MCF 10A (cell line): ENCODE measurements around the gene ELF1. TPM values are rescaled to one million over a fixed set of nuclear protein-coding genes. Genes with fewer than 3 reads are reported as not detected.

Experiments
- BruUV-seq: library from RNA; stranded (reverse); fragments of 400-500 nt; replicated peaks from 2 replicates; lab custom pipeline; 2021; lab: Mats Ljungman, UMichigan
- CTCF ChIA-PET: fragments of 300-600 bp; sonication (Branson Sonifier 250); formaldehyde crosslinking; extraction: SDS; loops from one replicate; lab custom pipeline; 2021; ENCODE audit warnings: antibody characterized with exemption, inconsistent platforms; lab: Yijun Ruan, JAX
- POLR2A ChIA-PET: fragments of 300-600, 350-650 bp; sonication (Branson Sonifier 250); formaldehyde crosslinking; extraction: SDS; loops from one replicate; lab custom pipeline; 2020; ENCODE audit warnings: antibody characterized with exemption, inconsistent platforms; lab: Yijun Ruan, JAX
- DNase-seq: peaks from one replicate; pipeline ENCODE4 v3.0.0-alpha.2; 2018; ENCODE audit not compliant: unreplicated experiment
- H3K27ac Mint-ChIP-seq: one replicate; pipeline ENCODE4 v1.8.0; 2022; ENCODE audit warnings: mild to moderate bottlenecking, low read depth, mixed read lengths; ENCODE audit not compliant: unreplicated experiment
- H3K27me3 Mint-ChIP-seq: one replicate; pipeline ENCODE4 v1.8.0; 2022; ENCODE audit warnings: mixed read lengths; ENCODE audit not compliant: insufficient read depth, unreplicated experiment
- H3K36me3 Mint-ChIP-seq: one replicate; pipeline ENCODE4 v1.8.0; 2022; ENCODE audit warnings: mild to moderate bottlenecking, moderate library complexity, mixed read lengths; ENCODE audit not compliant: insufficient read depth, unreplicated experiment
- H3K4me1 Mint-ChIP-seq: one replicate; pipeline ENCODE4 v1.8.0; 2022; ENCODE audit warnings: mixed read lengths; ENCODE audit not compliant: insufficient read depth, unreplicated experiment
- H3K4me3 Mint-ChIP-seq: one replicate; pipeline ENCODE4 v1.8.0; 2022; ENCODE audit warnings: mild to moderate bottlenecking, moderate library complexity, mixed read lengths; ENCODE audit not compliant: unreplicated experiment
- H3K9me3 Mint-ChIP-seq: one replicate; pipeline ENCODE4 v1.8.0; 2022; ENCODE audit warnings: mixed read lengths; ENCODE audit not compliant: unreplicated experiment
- CTCF ChIP-seq: fragments of 200-600 bp; IDR thresholded peaks from one replicate; pipeline ENCODE4 v1.8.0; 2022; ENCODE audit warnings: antibody characterized with exemption, mild to moderate bottlenecking; ENCODE audit not compliant: unreplicated experiment
- intact Hi-C: fragments of 100-400 bp; cut with micrococcal nuclease; formaldehyde crosslinking; loops from 2 replicates; pipeline ENCODE4 v1.14.1; 2022
- total RNA-seq: library from RNA; stranded (reverse); gene quantifications from 2 replicates; pipeline ENCODE4 v1.2.3, GENCODE V29; 2022

Gene ELF1
- total RNA-seq, 1 experiment from 2014 or later: 73.7 TPM

- Mint-ChIP-seq H3K36me3 (peaks cover 42% of the 10 kb centered on the region), H3K27me3 (no peaks in the 10 kb centered on the region), H3K27ac (no peak overlapping the region), H3K4me3 (no peak overlapping the region), H3K4me1 (peaks cover 28% of the 10 kb centered on the region), H3K9me3 (no peaks in the 10 kb centered on the region)
- CTCF ChIA-PET: interaction anchor here (0.5 to 1.1 kb wide), 8 partner anchors 29 to 200 kb away, joined by 3 to 5 read pairs (median 3); partner anchors contain the start of gene WBP4
- peak; percentile 16 for TF ChIP-seq CTCF
- BruUV-seq: no TSS peak
- peak; percentile 61 for DNase-seq
- intact Hi-C loops: no loop called here
- POLR2A ChIA-PET: interaction anchor here (0.6 to 1.6 kb wide), 6 partner anchors 9 to 854 kb away, joined by 3 to 7 read pairs (median 4); no protein-coding TSS in a partner anchor
Measured at GRCh38 chr13:40974460-40975407, 44.4 kb downstream of the ELF1 start.

GRCh38 chr13:40973409-40973808 lies 45.7 kb downstream of the ELF1 start:
- no peak overlapping the region for H3K4me3 Mint-ChIP-seq
- intact Hi-C loops: no loop called here
- no peak for TF ChIP-seq CTCF

GRCh38 chr13:40971321-40971720 lies 47.8 kb downstream of the ELF1 start:
- CTCF ChIA-PET: interaction anchor here (1.1 kb wide), 1 partner anchor 9 kb away, joined by 3 read pairs; no protein-coding TSS in a partner anchor
- Mint-ChIP-seq H3K27me3 (no peaks in the 10 kb centered on the region), H3K9me3 (no peaks in the 10 kb centered on the region), H3K36me3 (peaks cover 25% of the 10 kb centered on the region), H3K4me3 (no peak overlapping the region), H3K27ac (no peak overlapping the region), H3K4me1 (peaks cover 25% of the 10 kb centered on the region)
- no peak for TF ChIP-seq CTCF
- intact Hi-C loops: no loop called here
- POLR2A ChIA-PET: interaction anchor here (0.8 to 1.5 kb wide), 3 partner anchors 11 to 89 kb away, joined by 3 to 5 read pairs (median 3); no protein-coding TSS in a partner anchor
- BruUV-seq: no TSS peak
- no peak for DNase-seq

More at GRCh38 chr13:40973409-40973808, 45.7 kb downstream of the ELF1 start:
- Mint-ChIP-seq H3K36me3 (peaks cover 40% of the 10 kb centered on the region), H3K27me3 (no peaks in the 10 kb centered on the region), H3K9me3 (no peaks in the 10 kb centered on the region), H3K4me1 (peaks cover 28% of the 10 kb centered on the region), H3K27ac (no peak overlapping the region)
- DNase-seq: no peak
- CTCF ChIA-PET: no interaction called here
- BruUV-seq: no TSS peak
- POLR2A ChIA-PET: interaction anchor here (0.6 to 1.6 kb wide), 10 partner anchors 7 to 88 kb away, joined by 3 to 7 read pairs (median 4); partner anchors contain the start of gene WBP4

- TF ChIP-seq CTCF: no peak
- POLR2A ChIA-PET: interaction anchor here (0.8 to 1.5 kb wide), 3 partner anchors 11 to 89 kb away, joined by 3 to 5 read pairs (median 3); no protein-coding TSS in a partner anchor
- Mint-ChIP-seq H3K36me3 (peaks cover 25% of the 10 kb centered on the region), H3K9me3 (no peaks in the 10 kb centered on the region), H3K4me1 (peaks cover 21% of the 10 kb centered on the region), H3K27me3 (no peaks in the 10 kb centered on the region), H3K27ac (no peak overlapping the region), H3K4me3 (no peak overlapping the region)
- DNase-seq: no peak
- CTCF ChIA-PET: no interaction called here
- BruUV-seq: no TSS peak
- intact Hi-C loops: no loop called here
Measured at GRCh38 chr13:40970803-40971202, 48.3 kb downstream of the ELF1 start.
